Stimulated activated CD4-positive, alpha-beta T cell treated with anti-CD3 and anti-CD28 coated beads, TNF-alpha, amount 100 ng/mL, for 48 hours (primary cell): ENCODE results near the gene HS3ST5.
"Not testable (repeated sequence)": the region's sequence is repeated elsewhere in the genome, so short reads cannot be mapped to it uniquely, and the experiment has no call there.

Experiments
- DNase-seq, 3 donors: peaks; one replicate each; pipeline ENCODE4 v3.0.0-alpha.2; 2020; ENCODE audit warnings: low read depth in 3 of 3

The HS3ST5 gene

GRCh38 chr6:114155763-114156162, 187.1 kb downstream of the HS3ST5 start:
- DNase-seq = no peak

- no peak for DNase-seq
These were observed 188.0 kb downstream of the HS3ST5 start for GRCh38 chr6:114154812-114155211.

GRCh38 chr6:114153448-114153847, 189.4 kb downstream of the HS3ST5 start:
- DNase-seq = no peak

GRCh38 chr6:114151064-114151690, 191.6 kb downstream of the HS3ST5 start:
- no peak for DNase-seq

GRCh38 chr6:114149182-114149581, 193.6 kb downstream of the HS3ST5 start:
- DNase-seq = not testable (repeated sequence)

- no peak for DNase-seq
These were observed 197.7 kb downstream of the HS3ST5 start for GRCh38 chr6:114144887-114145851.

GRCh38 chr6:114142258-114142657, 200.6 kb downstream of the HS3ST5 start:
- DNase-seq = no peak

- DNase-seq = no peak
These were observed 202.4 kb downstream of the HS3ST5 start for GRCh38 chr6:114140416-114140815.

GRCh38 chr6:114138577-114139248, 204.1 kb downstream of the HS3ST5 start:
- DNase-seq = no peak

GRCh38 chr6:114135363-114135971, 207.4 kb downstream of the HS3ST5 start:
- no peak for DNase-seq

GRCh38 chr6:114133816-114134215, 209.0 kb downstream of the HS3ST5 start:
- no peak for DNase-seq

- DNase-seq = no peak
These were observed 210.9 kb downstream of the HS3ST5 start for GRCh38 chr6:114131945-114132344.

- DNase-seq = no peak
These were observed 217.2 kb downstream of the HS3ST5 start for GRCh38 chr6:114125576-114125975.

- DNase-seq = no peak
These were observed 220.7 kb downstream of the HS3ST5 start for GRCh38 chr6:114121913-114122662.

GRCh38 chr6:114119056-114119455, 223.8 kb downstream of the HS3ST5 start:
- DNase-seq = no peak

GRCh38 chr6:114115652-114116051, 227.2 kb downstream of the HS3ST5 start:
- no peak for DNase-seq

- peak; percentile 4 to 30 (median 10) for DNase-seq
These were observed 234.5 kb downstream of the HS3ST5 start for GRCh38 chr6:114108119-114109002.

GRCh38 chr6:114106020-114106419, 236.8 kb downstream of the HS3ST5 start:
- no peak for DNase-seq

- no peak for DNase-seq
These were observed 241.6 kb downstream of the HS3ST5 start for GRCh38 chr6:114101255-114101654.
